AG20443 (cell line): ENCODE measurements around the gene HBZ.
"Not testable (repeated sequence)": the region's sequence is repeated elsewhere in the genome, so short reads cannot be mapped to it uniquely, and the experiment has no call there.

Source experiments
- DNase-seq: peaks from one replicate; pipeline ENCODE4 v3.0.0; 2012; ENCODE audit warnings: low spot score, mixed read lengths

Gene HBZ

GRCh38 chr16:164827-165538, 12.5 kb downstream of the HBZ start:
- DNase-seq, result peak; percentile 28

GRCh38 chr16:165539-166374, 13.3 kb downstream of the HBZ start, which contains the start of gene HBM:
TSS of gene HBM (plus strand) at chr16:165978. CDS start at chr16:165998, 20 bp downstream.
- peak; percentile 15 for DNase-seq

DNA sequence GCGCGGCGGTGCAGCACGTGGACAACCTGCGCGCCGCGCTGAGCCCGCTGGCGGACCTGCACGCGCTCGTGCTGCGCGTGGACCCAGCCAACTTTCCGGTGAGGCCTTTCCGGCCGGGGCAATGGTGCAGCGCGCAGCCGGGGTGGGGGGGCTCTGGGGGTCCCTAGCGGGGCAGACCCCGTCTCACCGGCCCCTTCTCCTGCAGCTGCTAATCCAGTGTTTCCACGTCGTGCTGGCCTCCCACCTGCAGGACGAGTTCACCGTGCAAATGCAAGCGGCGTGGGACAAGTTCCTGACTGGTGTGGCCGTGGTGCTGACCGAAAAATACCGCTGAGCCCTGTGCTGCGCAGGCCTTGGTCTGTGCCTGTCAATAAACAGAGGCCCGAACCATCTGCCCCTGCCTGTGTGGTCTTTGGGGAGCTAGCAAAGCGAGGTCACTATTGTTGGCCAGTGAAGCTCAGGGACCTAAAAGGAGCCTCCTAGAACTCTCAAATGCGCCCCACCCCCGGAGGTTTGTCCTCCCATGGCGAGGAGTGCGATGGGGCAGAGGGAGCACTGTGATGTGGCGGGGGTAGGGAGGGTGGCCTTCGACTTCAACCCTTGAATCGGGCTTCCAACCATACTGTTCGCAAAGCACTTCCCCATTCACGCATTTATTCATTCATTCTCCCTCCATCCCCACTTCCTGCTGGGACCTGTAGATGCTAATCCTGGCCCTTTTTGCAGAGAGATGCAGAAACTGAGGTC, 14.1 kb downstream of the HBZ start:
- DNase-seq, result peak; percentile 9

GRCh38 chr16:167122-167690, 14.8 kb downstream of the HBZ start:
- DNase-seq, result no peak

GRCh38 chr16:168424-168823, 16.0 kb downstream of the HBZ start:
- peak; percentile 10 for DNase-seq

- no peak for DNase-seq
Measured at GRCh38 chr16:169014-169413, 16.6 kb downstream of the HBZ start.

GRCh38 chr16:170088-170507, 17.7 kb downstream of the HBZ start:
- DNase-seq, result not testable (repeated sequence)

DNA sequence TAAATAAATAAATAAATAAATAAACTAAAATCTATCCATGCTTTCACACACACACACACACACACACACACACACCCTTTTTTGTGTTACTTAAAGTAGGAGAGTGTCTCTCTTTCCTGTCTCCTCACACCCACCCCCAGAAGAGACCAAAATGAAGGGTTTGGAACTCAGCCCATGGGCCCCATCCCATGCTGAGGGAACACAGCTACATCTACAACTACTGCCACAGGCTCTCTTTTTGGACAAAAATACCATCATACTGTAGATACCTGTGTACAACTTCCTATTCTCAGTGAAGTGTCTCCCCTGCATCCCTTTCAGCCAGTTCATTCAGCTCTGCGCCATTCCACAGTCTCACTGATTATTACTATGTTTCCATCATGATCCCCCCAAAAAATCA, 18.3 kb downstream of the HBZ start:
- DNase-seq, result no peak

DNA sequence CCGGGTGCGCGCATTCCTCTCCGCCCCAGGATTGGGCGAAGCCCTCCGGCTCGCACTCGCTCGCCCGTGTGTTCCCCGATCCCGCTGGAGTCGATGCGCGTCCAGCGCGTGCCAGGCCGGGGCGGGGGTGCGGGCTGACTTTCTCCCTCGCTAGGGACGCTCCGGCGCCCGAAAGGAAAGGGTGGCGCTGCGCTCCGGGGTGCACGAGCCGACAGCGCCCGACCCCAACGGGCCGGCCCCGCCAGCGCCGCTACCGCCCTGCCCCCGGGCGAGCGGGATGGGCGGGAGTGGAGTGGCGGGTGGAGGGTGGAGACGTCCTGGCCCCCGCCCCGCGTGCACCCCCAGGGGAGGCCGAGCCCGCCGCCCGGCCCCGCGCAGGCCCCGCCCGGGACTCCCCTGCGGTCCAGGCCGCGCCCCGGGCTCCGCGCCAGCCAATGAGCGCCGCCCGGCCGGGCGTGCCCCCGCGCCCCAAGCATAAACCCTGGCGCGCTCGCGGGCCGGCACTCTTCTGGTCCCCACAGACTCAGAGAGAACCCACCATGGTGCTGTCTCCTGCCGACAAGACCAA, 20.0 kb downstream of the HBZ start, which contains the start of gene HBA2:
Gene HBA2, plus strand, starts transcription at position 503 of the 568 bp plus-strand sequence. Its CDS starts 37 bp downstream, at position 540.
- DNase-seq, result not testable (repeated sequence)

- DNase-seq, result not testable (repeated sequence)
Measured at GRCh38 chr16:173211-173854, 20.9 kb downstream of the HBZ start.

GRCh38 chr16:173928-174769, 21.7 kb downstream of the HBZ start:
- peak; percentile 13 for DNase-seq

- peak; percentile 8 for DNase-seq
Measured at GRCh38 chr16:175011-175949, 22.8 kb downstream of the HBZ start.

DNA sequence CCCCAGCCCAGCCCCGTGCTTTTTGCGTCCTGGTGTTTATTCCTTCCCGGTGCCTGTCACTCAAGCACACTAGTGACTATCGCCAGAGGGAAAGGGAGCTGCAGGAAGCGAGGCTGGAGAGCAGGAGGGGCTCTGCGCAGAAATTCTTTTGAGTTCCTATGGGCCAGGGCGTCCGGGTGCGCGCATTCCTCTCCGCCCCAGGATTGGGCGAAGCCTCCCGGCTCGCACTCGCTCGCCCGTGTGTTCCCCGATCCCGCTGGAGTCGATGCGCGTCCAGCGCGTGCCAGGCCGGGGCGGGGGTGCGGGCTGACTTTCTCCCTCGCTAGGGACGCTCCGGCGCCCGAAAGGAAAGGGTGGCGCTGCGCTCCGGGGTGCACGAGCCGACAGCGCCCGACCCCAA, 23.6 kb downstream of the HBZ start:
- not testable (repeated sequence) for DNase-seq

GRCh38 chr16:176477-177382, 24.3 kb downstream of the HBZ start, which contains the start of gene HBA1:
TSS of gene HBA1 (plus strand) at chr16:176680. CDS start at chr16:176717, 37 bp downstream.
- not testable (repeated sequence) for DNase-seq

GRCh38 chr16:177394-177822, 25.0 kb downstream of the HBZ start:
- peak; percentile 64 for DNase-seq

DNA sequence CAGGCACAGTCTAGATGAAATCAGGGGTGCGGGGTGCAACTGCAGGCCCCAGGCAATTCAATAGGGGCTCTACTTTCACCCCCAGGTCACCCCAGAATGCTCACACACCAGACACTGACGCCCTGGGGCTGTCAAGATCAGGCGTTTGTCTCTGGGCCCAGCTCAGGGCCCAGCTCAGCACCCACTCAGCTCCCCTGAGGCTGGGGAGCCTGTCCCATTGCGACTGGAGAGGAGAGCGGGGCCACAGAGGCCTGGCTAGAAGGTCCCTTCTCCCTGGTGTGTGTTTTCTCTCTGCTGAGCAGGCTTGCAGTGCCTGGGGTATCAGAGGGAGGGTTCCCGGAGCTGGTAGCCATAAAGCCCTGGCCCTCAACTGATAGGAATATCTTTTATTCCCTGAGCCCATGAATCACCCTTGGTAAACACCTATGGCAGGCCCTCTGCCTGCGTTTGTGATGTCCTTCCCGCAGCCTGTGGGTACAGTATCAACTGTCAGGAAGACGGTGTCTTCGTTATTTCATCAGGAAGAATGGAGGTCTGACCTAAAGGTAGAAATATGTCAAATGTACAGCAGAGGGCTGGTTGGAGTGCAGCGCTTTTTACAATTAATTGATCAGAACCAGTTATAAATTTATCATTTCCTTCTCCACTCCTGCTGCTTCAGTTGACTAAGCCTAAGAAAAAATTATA, 25.7 kb downstream of the HBZ start:
- no peak for DNase-seq

GRCh38 chr16:178668-179015, 26.2 kb downstream of the HBZ start:
- DNase-seq, result no peak
